Skin epidermis (tissue), 12 donors: Measurements from ENCODE around the gene SMG7.

Experiments used
- H3K27ac ChIP-seq, 21 experiments: fragments of 200-600 bp; sonication (generic) in 11 of 21; one replicate each; pipeline ENCODE4 v1.5.0; 2020; ENCODE audit warnings: mild to moderate bottlenecking in 3 of 21, inconsistent platforms in 2 of 21, moderate library complexity in 2 of 21
- H3K4me3 ChIP-seq, 7 experiments: fragments of 200-600 bp; sonication (generic) in 2 of 7; one replicate each; pipeline ENCODE4 v1.5.0; 2020; ENCODE audit warnings: inconsistent platforms in 2 of 7, mild to moderate bottlenecking in 2 of 7, moderate library complexity in 1 of 7

Gene SMG7

DNA sequence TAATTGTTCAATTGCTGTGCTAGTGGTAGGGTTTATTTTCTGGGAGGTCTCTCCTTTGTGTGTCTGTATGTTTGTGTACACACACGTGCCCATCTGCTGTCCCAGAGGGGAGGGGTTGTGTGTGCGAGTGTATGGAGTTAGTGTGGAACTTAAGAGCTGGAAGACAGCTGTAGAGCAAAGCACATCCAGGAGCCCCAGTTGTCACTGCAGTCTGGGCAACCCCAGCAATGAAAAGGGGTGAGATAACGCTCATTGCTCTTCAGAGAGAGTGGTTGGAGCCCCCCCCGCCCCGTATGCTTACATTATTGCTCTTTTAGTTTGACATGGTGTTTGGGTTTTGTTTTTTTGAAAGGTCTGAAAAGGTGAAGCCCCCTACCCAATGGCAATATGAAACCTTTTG, 81.0 kb downstream of the SMG7 start:
- no peak overlapping the region for H3K27ac ChIP-seq
- H3K4me3 ChIP-seq: no peak overlapping the region

DNA sequence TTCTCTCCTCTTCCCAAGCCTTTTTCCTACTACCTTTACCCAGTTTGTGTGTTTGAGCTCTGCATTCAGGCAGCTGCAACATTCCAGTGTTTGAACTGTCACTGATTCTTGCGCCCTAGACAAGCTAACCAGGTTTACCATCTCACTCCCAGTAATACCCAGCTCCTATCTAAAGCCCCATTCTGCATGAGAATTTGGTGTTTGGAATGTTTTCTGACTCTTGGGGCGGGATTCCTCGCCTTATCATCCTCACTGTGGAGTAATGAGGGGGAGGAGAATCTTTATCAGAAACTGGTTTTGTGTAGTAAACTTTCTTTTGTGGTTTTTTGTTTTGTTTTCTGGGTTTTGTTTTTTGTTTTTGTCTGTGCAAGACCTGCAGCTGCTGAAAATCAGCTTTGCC, 81.5 kb downstream of the SMG7 start:
- H3K4me3 ChIP-seq: no peak overlapping the region
- no peak overlapping the region for H3K27ac ChIP-seq

DNA sequence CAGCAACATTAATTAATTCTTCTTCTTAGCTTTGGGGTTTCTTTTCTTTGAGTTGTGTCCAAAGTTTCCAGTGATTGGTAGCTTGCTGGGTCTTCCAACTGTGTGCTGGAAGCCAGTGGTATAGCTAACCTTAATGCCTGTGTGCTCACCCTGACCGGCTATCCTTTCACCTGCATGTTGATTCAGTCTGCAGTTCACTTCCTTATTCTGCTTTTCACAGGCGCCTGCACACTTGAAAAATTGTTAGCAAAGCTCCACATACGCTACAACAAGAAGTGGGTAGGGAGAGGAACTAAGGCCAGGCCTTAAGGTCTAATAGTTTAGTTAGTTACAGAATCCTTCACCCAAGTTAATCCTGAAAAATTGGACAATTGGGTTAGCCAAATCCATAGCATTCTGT, 82.3 kb downstream of the SMG7 start:
- Histone ChIP-seq H3K4me3 (no peak overlapping the region), H3K27ac (no peak overlapping the region)

DNA sequence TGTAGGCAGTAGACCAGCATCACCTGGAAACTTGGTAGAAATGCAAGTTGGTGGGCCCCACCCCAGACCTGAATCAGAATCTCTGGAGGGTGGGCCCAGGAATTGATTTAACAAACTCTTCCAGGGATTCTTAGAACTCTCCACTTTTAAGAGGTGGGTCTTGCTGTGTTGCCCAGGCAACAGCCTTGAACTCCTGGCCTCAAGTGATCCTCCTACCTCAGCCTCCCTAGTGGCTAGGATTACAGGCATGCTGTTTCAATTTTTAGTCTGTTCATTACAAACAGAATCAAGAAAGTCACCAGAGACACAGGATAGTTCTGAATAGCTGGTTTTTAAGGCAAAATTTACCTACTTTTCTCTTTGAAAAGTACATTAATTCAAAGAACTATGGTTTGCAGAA, 86.8 kb downstream of the SMG7 start:
- H3K4me3 ChIP-seq: no peak overlapping the region

DNA sequence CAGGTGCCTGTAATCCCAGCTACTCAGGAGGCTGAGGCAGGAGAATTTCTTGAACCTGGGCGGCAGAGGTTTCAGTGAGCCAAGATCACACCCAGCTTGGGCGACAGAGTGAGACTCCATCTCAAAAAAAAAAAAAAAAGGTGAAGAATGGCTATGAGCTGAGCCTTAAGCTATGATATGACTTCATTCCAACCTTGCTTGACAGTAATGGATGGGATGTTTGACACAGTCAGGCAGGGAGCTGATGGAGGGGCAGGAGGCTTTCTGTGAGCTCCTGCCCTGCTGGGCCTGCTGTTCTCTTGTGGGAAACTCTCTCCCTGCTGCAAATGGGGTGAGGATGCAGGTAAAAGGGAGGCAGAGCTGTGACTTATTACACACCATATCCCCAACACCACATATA, 90.4 kb downstream of the SMG7 start:
- Histone ChIP-seq H3K27ac (no peak overlapping the region), H3K4me3 (no peak overlapping the region)

More for the DNA sequence above, 86.8 kb downstream of the SMG7 start:
- no peak overlapping the region for H3K27ac ChIP-seq

DNA sequence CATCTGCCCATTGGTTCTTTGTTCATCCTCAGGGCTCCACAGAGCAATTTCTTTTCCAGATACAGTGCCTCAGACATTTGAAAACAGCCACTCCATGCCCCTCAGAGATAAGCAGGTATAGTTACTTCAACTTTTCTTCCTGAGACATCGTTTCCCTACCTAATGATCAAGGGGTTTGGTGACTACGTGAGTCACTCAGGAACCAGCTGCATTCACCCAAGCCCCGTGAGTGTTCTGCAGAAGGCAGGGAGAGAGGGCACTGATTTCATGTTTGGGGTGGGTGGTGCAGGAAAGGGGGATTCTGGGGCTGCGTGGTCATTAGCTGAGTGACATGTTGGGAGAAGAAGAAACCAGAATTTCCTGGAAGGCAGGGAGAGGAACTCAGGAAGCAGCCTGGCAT, 93.0 kb downstream of the SMG7 start:
- Histone ChIP-seq H3K4me3 (no peak overlapping the region), H3K27ac (no peak overlapping the region)

DNA sequence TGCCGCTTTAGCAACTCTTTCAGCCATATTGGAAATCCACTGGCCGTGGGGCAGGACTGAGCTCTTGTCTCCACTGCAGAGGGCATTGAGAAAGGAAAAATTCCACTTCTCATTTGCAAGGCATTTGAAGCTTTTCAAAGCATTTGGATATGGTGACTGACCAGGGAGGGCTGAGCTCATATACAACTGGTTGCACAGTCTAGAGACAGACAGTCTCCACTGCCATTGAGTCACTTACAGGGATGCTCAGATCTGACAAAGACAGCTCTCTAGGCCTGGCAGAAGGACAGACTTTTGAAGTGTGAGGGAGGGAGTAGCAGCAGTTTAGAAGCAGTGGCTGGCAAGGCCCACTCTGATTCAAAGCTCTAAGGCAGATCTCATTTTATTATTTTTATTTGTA, 93.7 kb downstream of the SMG7 start:
- Histone ChIP-seq H3K27ac (no peak overlapping the region), H3K4me3 (no peak overlapping the region)

DNA sequence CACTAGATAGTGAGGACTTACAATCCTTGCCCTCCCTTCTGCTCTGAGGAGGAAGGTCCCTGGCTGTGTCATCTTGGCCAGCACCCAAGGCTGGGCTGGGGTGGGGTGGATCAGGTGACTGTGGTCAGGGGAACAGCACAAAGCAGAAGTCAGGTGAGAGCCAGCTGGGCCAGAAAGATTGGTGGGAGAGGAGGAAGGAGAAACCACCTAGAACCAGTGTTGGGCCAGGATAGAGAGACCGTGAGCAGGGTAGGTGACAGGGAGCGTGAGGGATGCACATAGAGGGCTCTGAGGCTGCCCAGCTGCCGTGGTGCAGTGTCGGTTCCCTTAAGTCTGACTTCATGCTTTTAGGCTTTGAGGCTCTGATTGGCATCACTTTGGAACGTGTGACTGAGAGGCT, 95.3 kb downstream of the SMG7 start:
- peak overlapping the region in 7 of 21 experiments; percentile 24 to 67 (median 35) for H3K27ac ChIP-seq
- no peak overlapping the region for H3K4me3 ChIP-seq

DNA sequence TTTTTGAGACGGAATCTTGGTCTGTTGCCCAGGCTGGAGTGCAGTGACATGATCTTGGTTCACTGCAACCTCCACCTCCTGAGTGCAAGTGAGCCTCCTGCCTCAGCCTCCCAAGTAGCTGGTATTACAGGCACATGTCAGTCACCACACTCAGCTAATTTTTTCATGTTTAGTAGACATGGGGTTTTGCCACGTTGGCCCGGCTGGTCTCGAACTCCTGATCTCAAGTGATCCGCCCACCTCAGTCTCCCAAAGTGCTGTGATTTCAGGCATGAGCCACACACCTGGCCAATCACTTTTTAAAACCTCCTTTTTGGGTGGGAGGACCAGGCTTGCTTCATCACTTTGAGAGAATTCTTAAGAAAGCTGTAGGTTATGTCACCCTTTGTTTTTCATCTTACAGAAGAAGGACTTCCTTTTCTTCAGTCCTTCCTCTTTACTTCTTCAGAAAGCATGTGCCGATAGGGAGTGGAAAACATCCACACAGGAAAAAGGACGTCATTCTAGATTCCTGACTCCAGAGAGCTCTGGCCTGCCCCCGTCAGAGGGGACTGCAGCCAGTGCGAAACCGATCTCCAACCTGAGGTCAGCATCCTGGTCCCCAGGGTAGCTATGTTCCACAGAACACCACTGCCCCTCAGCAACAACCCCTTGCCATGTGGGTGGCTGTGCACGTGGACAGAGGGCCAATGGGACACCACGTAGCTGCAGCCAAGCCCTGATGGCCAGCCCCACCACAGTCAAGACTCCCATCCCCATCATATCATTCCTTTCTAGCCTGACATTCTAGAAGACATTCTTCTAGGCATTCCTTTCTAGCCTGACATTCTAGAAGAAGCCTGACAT, 96.1 kb downstream of the SMG7 start:
- peak overlapping the region in 9 of 21 experiments; percentile 24 to 67 (median 35) for H3K27ac ChIP-seq

DNA sequence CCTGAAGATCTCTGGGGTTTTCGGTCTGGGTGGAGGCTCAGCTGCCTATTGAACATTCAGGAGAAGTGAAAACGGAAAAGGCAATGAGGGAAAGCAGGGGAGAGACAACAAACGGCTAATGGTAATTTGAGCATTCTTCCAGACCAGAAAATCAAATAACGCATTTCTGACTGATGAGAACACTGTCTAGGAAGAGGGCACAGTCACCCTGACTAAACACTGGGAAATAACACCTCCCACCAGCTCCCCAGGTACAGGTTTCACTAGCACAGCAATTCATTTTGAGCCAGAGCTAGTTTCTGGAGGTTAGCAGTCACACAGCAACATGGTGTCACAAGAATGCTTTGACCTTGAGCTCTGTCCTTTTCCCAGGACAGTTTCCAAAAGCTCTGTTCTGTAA, 96.8 kb downstream of the SMG7 start:
- Histone ChIP-seq H3K27ac (peak overlapping the region in 6 of 21 experiments; percentile 8 to 64 (median 34)), H3K4me3 (no peak overlapping the region)

More for the DNA sequence above, 96.1 kb downstream of the SMG7 start:
- no peak overlapping the region for H3K4me3 ChIP-seq

DNA sequence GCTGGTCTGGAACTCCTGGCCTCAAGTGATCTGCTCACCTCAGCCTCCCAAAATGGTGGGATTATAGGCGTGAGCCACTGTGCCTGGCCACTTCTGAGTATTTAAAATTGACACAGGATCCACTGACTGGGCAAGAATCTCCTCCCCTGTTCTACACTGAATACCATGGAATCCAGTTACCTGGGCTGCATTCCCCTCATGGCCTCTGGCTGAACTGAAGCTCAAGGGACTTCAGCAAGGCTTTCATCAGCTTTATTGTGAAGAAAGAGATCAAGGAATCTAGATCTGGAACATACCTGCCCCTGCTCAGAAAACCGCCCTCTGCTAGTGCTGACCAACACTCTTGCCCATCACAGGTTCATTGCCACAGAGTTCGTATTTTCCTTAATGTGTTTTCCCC, 97.5 kb downstream of the SMG7 start:
- Histone ChIP-seq H3K27ac (peak overlapping the region in 4 of 21 experiments; percentile 8 to 33 (median 20)), H3K4me3 (no peak overlapping the region)

DNA sequence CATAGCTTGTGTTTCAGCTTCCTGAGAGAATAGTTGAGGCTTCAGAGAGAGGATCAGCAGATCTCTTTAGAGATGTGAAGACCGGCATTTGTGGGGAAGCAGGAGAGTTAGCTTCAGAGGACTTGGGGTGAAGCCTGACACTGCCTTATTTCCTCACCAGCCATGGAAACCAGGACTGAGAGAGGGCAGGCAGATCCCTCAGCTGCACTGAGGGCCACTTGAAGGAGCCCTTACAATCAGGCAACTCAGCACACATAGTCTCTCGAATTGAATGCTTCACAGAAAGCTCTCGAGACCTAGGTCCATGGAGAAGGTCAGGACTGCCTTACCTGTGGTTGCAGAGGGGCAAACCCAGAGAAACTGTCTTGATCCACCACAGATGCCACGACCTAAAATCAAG, 98.2 kb downstream of the SMG7 start:
- Histone ChIP-seq H3K27ac (peak overlapping the region in 1 of 21 experiments; percentile 14), H3K4me3 (no peak overlapping the region)

DNA sequence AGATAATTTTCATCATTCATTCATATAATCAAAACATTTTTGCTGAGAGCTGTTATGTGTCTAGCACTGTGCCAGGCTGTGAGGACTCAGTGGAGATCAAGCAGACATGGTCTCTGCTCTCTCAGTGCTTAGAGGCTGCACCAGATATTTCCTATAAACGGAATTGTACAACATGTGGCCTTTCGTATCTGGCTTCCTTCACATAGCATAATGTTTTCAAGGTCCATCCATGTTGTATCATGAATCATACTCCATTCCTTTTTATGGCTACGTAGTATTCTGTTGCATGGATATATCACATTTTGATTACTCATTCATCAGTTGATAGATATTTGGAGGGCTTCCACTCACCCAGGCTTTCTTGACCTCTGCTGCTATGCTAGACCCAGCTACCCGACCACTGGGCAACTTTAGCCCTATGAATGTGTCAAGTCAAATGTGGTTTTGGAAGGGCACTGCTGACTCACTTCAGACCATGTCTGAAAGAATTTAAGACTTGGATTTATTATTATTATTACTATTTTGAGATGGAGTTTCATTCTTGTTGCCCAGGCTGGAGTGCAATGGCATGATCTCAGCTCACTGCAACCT, 99.5 kb downstream of the SMG7 start:
- Histone ChIP-seq H3K4me3 (no peak overlapping the region), H3K27ac (no peak overlapping the region)

DNA sequence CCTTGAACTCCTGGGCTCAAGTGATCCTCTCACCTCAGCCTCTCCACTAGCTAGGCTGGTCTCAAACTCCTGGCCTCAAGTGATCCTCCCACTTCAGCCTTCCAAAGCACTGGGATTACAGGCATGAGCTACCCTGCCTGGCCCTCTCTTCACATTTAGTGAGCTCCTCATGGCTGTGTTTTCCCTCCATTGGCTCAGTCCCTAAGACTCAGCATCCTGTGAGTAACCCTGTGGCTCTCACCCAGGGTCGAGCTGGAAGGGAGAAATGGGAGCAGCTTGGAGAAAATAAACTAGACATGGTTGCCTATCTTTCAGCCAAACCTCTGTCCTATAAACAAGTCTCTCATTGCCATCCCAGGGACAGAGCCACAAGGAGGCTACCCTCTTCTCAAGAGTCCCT, 100.4 kb downstream of the SMG7 start:
- H3K27ac ChIP-seq: no peak overlapping the region

DNA sequence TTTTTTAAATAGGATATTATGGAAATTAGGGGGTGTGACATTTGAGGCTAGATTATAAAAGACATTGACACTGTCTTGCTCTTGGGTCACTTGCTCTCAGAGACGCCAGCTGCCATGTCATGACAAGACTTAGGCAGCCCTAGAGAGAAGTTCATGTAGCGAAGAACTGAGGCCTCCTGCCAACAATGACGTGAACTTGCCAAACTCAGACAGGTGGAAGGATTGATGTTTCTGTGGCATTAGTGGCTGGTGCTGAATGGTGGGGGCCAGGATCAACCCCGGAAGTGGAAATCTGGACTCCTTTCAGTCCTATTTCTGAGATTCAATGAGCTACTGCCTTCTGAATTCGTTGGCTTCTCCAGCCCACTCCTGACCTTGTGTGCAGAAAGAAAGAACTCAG, 103.3 kb downstream of the SMG7 start:
- peak overlapping the region in 2 of 21 experiments; percentile 23 to 26 for H3K27ac ChIP-seq
- H3K4me3 ChIP-seq: no peak overlapping the region

More for the DNA sequence above, 100.4 kb downstream of the SMG7 start:
- H3K4me3 ChIP-seq: no peak overlapping the region

DNA sequence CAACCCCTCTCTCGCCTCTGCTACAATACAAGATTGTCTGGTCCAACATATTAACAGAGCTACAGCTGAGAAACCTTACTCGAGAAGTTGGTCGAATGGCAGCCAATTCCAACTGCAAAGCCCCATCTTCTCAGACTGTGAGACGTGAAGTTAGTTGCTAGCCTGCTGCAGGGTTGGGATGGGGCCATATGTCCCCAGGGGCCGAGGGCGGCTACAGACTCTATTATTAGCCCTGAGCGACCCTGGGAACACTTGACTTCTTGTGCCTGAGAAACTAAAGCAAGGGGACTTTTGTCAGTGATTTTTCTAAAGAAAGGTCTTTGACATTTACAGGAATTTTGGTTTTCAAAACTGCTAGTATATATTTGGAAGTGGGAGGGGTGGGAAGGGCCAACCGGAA, 104.2 kb downstream of the SMG7 start:
- Histone ChIP-seq H3K4me3 (no peak overlapping the region), H3K27ac (peak overlapping the region in 2 of 21 experiments; percentile 16 to 29)

DNA sequence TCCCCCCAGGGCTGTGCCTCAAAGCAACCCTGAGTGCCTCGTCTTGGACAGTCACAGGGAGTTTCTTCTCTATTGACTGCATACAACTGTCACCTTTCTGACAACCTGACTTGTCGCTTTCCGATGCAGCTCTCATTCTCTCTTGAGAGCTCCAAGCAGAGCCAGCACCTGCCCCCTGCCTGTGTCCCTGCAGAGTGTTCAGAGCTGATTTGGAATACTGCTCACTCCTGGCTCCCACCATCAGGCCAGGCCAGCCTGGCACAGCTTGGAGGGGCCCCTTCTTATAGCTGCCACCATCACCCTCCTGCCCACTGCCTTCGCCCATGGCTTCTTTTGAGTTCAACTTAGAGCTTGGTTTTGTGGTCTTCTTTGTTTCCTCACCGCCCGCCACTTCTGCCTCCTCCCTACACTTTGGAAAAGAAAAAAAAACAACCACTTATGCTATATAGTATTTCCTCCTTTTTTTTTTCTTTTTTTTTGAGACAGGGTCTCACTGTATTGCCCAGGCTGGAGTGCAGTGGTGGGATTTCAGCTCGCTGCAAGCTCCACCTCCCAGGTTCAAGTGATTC, 105.7 kb downstream of the SMG7 start:
- H3K4me3 ChIP-seq: no peak overlapping the region
- H3K27ac ChIP-seq: peak overlapping the region in 6 of 21 experiments; percentile 14 to 39 (median 21)

DNA sequence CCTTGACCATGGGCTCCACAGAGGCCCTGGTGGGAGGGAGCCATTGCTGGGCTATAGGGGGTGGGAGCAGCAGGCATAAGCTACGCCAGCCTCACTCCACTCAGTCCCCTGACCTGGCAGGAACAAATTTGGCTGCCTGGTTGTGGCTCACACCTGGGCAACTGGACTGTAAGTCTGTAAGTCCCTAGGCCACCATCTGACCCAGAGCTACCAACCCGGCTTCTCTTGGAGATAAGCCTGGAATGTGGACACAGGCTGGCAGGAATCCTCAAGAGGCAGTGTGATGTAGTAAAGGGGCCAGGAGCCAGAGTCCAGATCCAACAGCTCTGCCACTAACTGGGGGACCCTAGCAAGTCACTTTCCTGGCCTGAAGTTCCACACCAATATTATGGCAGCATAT, 106.6 kb downstream of the SMG7 start:
- no peak overlapping the region for H3K4me3 ChIP-seq
- peak overlapping the region in 9 of 21 experiments; percentile 10 to 49 (median 23) for H3K27ac ChIP-seq

DNA sequence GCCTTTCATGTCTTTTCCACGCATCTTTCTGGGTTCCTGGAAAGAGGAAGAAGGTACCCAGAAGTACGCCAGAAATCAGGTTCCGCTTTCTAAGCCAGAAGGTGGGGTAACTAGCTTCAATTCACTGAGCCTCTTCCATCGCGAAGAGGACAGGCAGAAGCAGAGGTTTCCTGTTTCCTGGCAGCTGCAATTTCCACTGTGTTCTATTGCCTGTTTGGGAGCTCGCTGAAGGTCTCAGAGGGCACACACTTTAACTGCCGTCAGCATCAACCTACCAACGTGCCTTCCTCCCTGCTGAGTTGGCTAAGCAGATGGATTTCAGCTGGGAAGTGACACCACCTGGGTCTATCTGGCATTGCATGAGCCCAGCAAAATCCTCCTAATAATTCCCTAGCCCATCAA, 108.0 kb downstream of the SMG7 start:
- H3K4me3 ChIP-seq: no peak overlapping the region

DNA sequence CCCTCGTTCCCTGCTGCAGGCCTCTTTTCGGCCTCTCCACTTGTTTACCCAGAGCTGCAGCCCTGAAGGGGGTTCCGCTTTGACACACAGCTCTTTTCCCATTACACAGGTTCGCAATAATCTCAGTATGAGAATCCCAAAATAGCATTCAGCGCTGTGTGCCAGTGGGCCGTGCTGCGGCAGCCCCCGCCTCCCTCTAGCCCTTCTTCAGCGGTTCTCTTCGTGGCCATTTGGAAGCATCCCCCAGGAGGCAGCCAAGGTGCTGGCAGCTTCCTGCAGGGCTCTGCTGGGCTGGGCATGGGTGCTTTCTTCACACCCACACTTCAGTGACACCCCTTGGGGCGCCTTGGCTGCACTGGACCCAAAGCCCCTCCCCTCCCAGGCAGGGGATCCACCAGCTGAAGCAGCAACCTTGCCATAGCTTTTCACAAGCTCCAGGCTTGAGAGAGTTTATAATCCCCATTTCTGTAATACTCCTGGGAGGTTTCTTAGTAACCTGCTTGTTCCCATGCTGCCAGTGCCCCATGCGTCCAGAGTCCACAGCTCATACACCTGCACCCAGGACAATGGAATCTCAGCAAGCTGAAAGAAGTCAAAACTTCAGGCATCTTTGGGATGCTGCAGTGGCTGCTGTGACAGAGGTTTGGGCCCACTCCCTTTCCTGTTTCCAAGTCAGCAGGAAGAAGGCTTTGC, 109.9 kb downstream of the SMG7 start:
- Histone ChIP-seq H3K4me3 (no peak overlapping the region), H3K27ac (peak overlapping the region in 2 of 21 experiments; percentile 24 to 42)

More for the DNA sequence above, 108.0 kb downstream of the SMG7 start:
- peak overlapping the region in 10 of 21 experiments; percentile 20 to 59 (median 36) for H3K27ac ChIP-seq
